Jurkat, Clone E6-1 (cell line): ENCODE data around the gene MT3.

ENCODE experiments used
- DNase-seq: peaks from one replicate; pipeline ENCODE4 v3.0.0-alpha.2; 2011; ENCODE audit warnings: low read depth, low spot score
- H3K4me3 ChIP-seq: 2 replicates; pipeline ENCODE4 v1.5.1; 2011; ENCODE audit warnings: mild to moderate bottlenecking, low read length, control low read depth, moderate library complexity

MT3 gene

DNA sequence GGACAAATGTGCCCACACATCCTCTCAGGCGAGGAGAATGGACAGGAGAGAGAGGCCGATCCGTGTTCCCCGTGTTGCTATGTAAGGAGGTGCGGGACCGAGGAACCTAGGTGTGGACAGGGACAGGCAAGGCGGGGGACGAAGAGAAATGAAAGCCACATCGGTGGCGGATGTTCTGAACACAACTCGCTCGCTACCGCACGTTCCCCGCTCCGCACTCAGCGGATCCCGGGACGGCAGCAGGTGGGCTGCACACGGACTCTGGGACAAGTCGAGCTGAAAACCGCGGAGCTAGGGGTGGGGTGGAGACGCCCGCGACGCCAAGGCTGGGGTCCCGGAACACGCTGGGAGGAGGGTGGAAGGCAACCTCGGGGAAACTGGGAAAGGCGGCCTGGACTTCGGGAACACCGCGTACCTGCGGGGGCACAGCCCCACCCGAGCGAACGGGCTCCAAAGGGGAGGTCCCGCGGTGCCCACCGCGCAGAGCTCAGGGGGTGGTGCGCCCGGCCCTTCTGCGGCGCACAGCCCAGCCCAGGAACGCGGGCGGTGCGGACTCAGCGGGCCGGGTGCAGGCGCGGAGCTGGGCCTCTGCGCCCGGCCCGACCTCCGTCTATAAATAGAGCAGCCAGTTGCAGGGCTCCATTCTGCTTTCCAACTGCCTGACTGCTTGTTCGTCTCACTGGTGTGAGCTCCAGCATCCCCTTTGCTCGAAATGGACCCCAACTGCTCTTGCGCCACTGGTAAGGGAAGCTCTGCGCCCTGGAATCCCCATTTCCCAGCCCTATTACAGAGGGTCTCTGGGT is 36.0 kb downstream of the MT3 start, which contains the start of gene MT1E:
MT1E (plus strand) TSS at position 642 of the 803 bp plus-strand sequence; CDS start at position 713, 71 bp downstream.
- peak within 1 kb of the TSS; percentile 13 for H3K4me3 ChIP-seq
- no peak for DNase-seq

DNA sequence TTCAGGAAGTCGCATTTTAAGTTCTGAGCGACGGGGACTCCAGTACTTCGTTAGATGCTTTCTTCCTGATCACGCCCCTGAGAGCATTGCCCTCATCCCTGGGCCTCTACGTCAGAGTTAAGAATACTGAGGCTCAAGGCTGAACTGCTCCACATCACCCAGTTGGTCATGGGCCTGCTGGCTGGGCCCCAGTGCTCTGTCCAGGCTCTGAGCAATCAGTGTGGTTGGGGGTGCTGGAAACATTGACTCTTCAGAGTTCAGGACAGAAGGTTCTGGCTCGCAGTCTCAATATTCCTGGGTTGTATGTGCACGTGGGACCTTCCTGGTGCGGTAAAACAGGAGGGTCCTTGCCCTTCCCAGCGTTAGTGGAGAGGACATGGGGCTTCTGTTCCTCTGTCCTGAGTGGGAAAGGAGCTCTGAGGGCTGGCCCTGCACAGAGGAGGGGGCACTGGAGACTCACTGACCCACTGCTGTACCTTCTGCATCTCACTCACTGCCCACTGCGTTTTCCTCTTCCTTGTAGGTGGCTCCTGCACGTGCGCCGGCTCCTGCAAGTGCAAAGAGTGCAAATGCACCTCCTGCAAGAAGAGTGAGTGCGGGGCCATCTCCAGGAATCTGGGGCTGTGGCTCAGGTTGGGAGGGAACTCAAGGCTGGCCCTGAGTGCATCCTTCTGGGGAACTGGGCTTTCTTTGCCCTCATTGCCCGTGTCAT is 36.8 kb downstream of the MT3 start:
- DNase-seq, result no peak
- H3K4me3 ChIP-seq, result peak overlapping the region; percentile 13

DNA sequence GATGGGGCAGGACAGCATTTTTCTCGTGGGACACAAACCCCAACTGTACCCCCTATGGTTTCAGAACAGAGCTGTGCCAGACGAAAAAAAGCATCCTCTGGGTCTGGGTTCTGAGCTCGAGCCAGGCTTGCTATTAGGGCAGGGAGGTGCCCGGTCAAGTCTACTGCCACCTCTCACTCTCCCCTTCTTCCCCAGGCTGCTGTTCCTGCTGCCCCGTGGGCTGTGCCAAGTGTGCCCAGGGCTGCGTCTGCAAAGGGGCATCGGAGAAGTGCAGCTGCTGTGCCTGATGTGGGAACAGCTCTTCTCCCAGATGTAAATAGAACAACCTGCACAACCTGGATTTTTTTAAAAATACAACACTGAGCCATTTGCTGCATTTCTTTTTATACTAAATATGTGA is 37.4 kb downstream of the MT3 start:
- DNase-seq, result no peak
- no peak overlapping the region for H3K4me3 ChIP-seq

DNA sequence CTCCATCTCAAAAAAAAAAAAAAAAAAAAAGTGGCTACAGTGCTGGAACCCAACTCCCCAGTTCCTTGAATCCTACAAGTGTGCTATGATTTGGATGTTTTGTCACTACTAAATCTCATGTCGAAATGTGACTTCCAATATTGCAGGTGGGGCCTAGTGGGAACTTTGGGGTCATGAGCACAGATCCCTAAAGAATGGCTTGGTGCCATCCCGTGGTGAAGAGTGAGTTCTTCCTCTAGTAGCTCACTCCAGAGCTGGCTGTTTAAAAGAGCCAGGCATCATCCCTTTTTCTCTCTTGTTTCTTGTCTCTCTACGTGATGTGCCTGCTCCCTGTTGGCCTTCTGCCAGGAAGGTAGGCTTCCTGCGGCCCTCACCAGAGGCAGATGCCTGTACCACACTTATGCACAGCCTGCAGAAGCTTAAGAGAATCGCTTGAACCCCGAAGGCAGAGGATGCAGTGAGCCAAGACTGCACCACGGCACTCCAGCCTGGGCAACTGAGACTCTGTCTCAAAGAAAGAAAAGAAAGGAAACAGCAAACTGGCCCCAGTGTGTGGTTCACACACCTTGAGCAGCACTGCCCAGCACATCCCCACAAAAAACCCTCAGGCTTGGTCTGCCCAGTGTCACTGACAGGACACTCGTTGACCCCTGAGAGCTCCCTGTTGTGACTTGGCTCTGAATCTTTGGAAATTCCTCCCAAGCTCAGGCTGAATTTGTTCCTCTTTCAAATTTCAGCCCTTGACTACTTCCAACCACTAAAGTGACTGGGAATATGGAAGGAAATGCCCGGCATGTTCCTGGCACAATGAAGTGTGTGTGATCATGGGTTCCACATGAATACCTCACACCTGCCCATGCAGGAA is 39.4 kb downstream of the MT3 start:
- no peak for DNase-seq
- H3K4me3 ChIP-seq, result no peak overlapping the region

DNA sequence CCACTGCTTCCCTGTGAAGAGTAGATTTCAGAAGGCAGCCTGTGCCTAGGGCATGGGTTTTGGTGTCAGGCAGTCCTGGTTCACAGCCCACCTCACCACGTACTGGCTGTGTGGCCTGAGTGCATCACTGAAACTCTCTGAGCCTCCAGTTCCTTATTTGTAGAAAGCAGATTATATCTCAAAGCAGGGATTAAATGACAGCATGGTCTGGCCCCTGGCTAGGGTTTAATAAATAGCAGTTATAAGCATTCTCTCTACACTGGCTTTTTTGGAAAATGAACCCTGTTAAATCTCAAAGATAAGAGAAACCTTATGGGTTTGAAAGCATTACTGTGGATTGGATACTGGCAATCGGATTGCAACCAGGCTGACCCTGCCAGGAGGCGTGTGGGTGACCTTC is 40.2 kb downstream of the MT3 start:
- no peak for DNase-seq
- no peak overlapping the region for H3K4me3 ChIP-seq

DNA sequence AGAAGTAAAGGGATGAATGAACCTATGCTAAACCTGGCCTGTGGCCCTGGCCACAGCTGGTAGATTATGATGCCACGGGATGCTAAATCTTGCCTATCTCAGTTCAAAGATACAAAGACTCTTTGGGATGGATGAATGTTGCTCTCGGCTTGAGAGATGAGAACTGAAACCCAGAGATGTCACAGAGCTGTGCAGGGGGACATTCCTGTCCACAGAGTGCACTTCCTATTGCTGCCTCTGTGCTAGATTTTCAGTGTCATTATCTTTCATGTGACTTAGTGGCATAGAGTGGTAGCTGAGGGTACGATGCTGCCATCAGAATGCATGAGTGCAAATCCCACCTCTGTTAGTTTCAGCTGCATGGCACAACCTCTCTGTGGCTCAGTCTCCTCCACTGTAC is 40.8 kb downstream of the MT3 start:
- DNase-seq, result no peak
- no peak overlapping the region for H3K4me3 ChIP-seq

DNA sequence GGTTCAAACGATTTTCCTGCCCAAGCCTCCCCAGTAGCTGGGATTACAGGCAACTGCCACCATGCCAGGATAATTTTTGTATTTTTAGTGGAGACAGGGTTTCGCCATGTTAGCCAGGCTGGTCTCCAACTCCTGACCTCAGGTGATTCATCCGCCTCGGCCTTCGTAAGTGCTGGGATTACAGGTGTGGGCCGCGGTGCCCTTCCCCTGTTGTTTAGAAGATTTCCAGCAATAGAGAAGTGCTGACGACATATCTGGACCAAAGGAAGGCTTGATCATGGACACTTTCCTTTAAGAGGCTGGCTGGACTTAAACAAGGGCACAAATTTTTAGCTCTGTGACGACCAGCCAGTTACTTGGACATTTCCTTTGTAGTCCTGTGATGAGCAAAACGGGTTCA is 41.9 kb downstream of the MT3 start:
- no peak for DNase-seq
- H3K4me3 ChIP-seq, result no peak overlapping the region

DNA sequence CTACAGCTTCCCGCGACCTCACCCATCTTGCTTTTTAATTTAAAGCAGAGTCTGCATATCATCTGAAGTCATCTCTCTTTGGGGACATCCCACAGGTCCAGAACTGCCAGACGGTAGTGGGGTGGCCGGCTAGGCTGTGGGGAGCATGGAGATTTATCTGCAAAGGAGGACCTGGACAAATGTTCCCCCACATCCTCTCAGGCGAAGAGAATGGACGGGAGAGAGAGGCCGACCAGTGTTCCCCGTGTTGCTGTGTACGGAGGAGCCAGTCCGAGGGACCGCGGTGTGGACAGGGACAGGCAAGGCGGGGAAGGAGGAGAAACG is 42.5 kb downstream of the MT3 start:
- no peak for DNase-seq
- no peak overlapping the region for H3K4me3 ChIP-seq

DNA sequence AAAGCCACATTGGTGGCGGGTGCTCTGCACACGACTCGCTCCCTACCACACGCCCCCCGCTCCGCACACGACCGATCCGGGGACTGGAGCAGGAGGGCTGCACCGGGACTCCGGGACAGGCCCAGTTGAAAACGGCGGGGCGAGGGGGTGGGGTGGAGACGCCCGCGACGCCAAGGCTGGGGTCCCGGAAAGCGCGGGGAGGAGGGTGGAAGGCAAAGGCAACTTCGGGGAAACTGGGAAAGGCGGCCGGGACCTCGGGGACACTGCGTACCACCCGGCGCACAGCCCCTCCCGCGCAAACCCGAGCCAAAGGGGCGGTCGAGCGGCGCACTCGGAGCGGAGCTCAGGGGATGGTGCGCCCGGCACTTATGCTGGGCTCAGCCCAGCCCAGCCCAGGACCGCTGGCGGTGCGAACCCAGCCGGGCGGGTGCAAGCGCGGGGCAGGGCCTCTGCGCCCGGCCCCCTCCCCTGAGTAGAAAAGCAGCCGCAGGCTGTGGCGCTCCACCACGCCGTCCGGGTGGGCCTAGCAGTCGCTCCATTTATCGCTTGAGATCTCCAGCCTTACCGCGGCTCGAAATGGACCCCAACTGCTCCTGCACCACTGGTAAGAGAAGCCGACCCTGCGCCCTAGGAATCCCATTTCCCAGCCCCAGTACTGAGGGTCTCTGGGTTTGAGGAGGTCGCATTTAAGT is 43.0 kb downstream of the MT3 start, which contains the start of gene MT1M:
MT1M (plus strand) TSS at position 504 of the 692 bp plus-strand sequence; CDS start at position 577, 73 bp downstream.
- DNase-seq, result no peak
- no peak within 1 kb of the TSS for H3K4me3 ChIP-seq

DNA sequence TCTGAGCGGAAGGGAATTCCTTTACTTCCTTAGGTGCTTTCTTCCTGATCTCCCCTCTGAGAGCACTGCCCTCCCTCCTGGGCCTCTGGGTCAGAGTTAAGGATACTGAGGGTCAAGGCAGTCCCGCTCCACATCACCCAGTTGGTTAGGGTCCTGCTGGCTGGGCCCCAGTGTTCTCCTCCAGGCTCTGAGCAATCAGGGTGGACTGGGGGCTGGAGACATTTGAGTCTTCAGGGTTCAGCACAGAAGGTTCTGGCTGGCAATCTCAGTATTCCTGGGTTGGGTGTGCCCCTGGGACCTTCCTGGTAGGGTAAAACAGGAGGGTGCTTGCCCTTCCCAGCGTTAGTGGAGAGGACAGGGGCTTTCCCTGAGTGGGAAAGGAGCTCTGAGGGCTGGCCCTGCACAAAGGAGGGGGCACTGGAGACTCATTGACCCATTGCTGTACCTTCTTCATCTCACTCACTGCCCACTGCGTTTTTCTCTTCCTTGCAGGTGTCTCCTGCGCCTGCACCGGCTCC is 43.6 kb downstream of the MT3 start:
- H3K4me3 ChIP-seq, result no peak overlapping the region
- no peak for DNase-seq

DNA sequence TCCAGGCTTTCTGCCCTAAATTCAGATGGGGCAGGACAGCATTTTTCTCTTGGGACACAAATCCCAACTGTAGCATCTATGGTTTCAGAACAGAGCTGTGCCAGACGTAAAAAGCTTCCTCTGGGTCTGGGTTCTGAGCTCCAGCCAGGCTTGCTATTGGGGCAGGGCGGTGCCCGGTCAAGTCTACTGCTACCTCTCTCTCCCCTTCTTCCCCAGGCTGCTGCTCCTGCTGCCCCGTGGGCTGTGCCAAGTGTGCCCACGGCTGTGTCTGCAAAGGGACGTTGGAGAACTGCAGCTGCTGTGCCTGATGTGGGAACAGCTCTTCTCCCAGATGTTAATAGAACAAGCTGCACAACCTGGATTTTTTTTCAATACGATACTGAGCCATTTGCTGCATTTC is 44.2 kb downstream of the MT3 start:
- H3K4me3 ChIP-seq, result no peak overlapping the region
- DNase-seq, result no peak

DNA sequence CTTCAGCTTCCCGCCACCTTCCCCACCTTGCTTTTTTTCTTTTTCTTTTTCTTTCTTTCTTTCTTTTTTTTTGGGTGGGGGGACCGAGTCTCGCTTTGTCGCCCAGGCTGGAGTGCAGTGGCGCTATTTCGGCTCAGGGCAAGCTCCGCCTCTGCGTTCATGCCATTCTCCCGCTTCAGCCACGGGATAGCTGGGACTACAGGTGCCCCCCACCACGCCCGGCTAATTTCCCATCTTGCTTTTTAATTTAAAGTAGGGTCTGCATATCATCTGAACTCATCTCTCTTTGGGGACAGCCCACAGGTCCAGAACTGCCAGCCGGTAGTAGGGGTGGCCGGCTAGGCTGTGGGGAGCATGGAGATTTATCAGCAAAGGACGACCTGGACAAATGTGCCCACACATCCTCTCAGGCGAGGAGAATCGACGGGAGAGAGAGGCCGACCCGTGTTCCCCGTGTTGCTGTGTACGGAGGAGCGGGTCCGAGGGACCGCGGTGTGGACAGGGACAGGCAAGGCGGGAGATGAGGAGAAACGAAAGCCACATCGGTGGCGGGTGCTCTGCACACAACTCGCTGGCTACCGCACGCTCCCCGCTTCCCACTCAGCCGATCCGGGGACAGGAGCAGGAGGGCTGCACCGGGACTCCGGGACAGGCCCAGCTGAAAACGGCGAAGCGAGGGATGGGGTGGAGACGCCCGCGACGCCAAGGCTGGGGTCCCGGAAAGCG is 45.5 kb downstream of the MT3 start:
- DNase-seq, result no peak
- H3K4me3 ChIP-seq, result no peak overlapping the region

DNA sequence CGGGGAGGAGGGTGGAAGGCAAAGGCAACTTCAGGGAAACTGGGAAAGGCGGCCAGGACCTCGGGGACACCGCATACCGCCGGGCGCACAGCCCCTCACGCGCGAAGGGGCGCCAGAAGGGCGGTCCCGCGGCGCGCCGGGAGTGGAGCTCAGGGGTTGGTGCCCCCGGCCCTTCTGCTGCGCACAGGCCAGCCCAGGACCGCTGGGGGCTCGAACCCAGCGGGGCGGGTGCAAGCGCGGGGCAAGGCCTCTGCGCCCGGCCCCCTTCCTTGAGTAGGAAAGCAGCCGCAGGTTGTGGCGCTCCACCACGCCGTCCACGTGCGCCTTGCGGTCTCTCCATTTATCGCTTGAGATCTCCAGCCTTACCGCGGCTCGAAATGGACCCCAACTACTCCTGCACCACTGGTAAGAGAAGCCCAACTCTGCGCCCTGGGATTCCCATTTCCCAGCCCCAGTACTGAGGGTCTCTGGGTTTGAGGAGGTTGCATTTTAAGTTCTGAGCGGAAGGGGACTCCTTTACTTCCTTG is 46.2 kb downstream of the MT3 start:
- H3K4me3 ChIP-seq, result no peak overlapping the region
- DNase-seq, result no peak

DNA sequence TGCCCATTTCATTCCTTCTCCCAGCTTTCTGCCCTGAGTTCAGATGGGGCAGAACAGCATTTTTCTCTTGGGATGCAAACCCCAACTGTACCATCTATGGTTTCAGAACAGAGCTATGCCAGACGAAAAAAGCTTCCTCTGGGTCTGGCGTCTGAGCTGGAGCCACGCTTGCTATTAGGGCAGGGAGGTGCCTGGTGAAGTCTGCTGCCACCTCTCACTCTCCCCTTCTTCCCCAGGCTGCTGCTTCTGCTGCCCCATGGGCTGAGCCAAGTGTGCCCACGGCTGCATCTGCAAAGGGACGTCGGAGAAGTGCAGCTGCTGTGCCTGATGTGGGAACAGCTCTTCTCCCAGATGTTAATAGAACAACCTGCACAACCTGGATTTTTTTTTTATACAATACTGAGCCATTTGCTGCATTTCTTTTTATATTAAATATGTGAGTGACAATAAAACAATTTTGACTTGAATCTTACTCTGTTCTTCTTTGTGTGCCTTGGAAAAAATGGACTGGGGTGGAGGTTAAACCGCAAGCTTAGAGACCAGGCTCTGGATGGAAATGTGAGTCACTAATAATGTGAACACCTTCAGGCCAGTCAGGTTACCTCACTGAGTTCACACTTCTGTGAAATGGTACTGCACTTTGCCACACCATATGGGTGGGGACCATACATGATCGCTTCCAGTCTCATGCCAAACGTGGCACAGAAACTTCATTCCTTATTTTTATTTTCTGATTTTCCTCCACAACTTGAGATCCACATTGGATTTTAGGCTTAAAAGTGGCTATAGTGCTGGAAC is 47.5 kb downstream of the MT3 start:
- H3K4me3 ChIP-seq, result no peak overlapping the region
- no peak for DNase-seq

DNA sequence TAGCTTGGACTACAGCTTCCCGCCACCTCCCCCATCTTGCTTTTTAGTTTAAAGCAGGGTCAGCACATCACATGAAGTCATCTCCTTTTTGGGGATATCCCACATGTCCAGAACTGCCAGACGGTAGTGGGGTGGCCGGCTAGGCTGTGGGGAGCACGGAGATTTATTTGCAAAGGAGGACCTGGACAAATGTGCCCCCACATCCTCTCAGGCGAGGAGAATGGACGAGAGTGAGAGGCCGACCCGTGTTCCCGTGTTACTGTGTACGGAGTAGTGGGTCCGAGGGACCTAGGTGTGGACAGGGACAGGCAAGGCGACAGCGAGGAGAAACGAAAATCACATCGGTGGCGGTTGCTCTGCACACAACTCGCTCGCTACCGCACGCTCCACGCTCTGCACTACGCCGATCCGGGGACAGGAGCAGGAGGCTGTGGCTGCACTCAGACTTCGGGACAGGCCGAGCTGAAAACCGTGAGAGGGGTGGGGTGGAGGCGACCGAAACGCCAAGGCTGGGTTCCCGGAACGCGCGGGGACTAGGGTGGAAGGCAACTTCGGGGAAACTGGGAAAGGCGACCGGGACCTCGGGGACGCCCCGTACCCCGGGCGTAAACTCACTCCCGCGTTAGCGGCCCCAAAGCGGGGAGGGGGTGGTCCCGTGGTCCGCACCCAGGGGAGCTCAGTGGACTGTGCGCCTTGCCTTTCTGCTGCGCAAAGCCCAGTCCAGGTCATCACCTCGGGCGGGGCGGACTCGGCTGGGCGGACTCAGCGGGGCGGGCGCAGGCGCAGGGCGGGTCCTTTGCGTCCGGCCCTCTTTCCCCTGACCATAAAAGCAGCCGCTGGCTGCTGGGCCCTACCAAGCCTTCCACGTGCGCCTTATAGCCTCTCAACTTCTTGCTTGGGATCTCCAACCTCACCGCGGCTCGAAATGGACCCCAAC is 48.8 kb downstream of the MT3 start, which contains the start of gene MT1A:
MT1A (plus strand) TSS at position 853 of the 937 bp plus-strand sequence; CDS start at position 926, 73 bp downstream.
- DNase-seq, result no peak
- H3K4me3 ChIP-seq, result no peak within 1 kb of the TSS

DNA sequence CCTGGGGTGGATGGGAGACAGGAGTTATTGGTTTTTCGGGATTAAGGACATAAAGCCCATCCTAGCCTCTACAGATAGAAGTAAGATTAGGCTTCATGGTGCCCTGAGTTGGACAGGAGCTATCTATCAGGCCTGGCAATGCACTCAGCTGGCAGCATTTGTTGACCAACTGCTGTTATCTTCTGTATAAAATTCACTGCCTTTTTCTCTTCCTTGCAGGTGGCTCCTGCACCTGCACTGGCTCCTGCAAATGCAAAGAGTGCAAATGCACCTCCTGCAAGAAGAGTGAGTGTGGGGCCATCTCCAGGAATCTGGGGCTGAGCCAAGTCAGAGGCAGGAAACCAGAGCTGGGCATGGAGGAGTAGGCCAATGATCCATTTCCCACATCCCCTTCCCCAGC is 49.7 kb downstream of the MT3 start:
- no peak for DNase-seq
- H3K4me3 ChIP-seq, result no peak overlapping the region
